Esophagus muscularis mucosa (tissue), 3 donors: ENCODE measurements around the gene RNU1-3.
"Not testable (repeated sequence)": the region's sequence is repeated elsewhere in the genome, so short reads cannot be mapped to it uniquely, and the experiment has no call there.

Source experiments
- POLR2A ChIP-seq: fragments of 450-650 bp; IDR thresholded peaks from one replicate; pipeline ENCODE4 v1.6.1; 2017; ENCODE audit warnings: antibody characterized with exemption, moderate library complexity, mild to moderate bottlenecking, low read depth
- TF ChIP-seq, protein P1 (sequence below), 3 experiments: fragments of 200-600 bp in 2 of 3; fragments of 450-650 bp in 1 of 3; sonication (generic) in 2 of 3; IDR thresholded peaks; one replicate each; pipeline ENCODE4 v1.5.1; 2017 to 2019; ENCODE audit warnings: antibody characterized with exemption in 3 of 3, mild to moderate bottlenecking in 2 of 3, moderate library complexity in 1 of 3

DNA sequence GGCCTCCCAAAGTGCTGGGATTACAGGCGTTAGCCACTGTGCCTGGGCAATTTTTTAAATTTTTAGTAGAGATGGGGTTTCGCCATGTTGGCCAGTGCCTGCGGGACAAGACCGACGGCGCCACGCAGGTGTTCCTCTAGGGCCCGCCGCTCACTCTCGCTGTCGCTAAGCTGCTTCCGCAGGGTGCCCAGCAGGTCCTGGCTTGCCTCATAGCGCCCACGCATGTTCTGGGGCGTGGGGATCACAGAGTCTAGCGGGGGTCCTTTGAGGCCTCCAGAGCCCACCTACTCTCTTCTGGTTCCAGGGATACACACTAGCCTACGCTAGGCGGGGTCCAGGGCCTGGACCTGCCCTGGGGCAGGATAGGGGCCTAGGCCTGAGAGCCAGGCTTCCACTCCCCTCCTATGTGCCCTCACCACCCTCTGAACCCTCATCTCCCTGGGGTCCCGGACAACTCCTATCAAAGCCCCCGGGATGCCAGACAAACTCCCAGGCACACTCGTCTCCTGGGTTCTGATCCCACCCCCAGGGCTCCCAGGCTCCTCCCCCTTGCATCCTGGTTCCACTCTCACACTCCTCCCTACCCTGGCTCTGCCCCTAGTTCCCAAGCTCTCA is 36.7 kb downstream of the RNU1-3 start:
- TF ChIP-seq, protein P1, sequence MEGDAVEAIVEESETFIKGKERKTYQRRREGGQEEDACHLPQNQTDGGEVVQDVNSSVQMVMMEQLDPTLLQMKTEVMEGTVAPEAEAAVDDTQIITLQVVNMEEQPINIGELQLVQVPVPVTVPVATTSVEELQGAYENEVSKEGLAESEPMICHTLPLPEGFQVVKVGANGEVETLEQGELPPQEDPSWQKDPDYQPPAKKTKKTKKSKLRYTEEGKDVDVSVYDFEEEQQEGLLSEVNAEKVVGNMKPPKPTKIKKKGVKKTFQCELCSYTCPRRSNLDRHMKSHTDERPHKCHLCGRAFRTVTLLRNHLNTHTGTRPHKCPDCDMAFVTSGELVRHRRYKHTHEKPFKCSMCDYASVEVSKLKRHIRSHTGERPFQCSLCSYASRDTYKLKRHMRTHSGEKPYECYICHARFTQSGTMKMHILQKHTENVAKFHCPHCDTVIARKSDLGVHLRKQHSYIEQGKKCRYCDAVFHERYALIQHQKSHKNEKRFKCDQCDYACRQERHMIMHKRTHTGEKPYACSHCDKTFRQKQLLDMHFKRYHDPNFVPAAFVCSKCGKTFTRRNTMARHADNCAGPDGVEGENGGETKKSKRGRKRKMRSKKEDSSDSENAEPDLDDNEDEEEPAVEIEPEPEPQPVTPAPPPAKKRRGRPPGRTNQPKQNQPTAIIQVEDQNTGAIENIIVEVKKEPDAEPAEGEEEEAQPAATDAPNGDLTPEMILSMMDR (IDR thresholded peaks at IDR 0.05): not testable (repeated sequence)
- TF ChIP-seq POLR2A: not testable (repeated sequence)
